ENCODE results near the gene SGSM1. TPM values are rescaled to one million over a fixed set of nuclear protein-coding genes. Genes with fewer than 3 reads are reported as not detected.
"Not testable (repeated sequence)": the region's sequence is repeated elsewhere in the genome, so short reads cannot be mapped to it uniquely, and the experiment has no call there.

SGSM1 gene
- total RNA-seq, 1 experiment from 2014 or later, result 0.29 TPM

- DNase-seq (peak; percentile 12), ATAC-seq (no peak)
- ChIA-PET CTCF (no interaction called here), POLR2A (ENCODE audit: unreplicated experiment) (no interaction called here)
- intact Hi-C loops (cut with micrococcal nuclease), result no loop called here
- BruUV-seq (replicated peaks), result no TSS peak
- Histone ChIP-seq H3K4me3 (ENCODE audit: low read length) (no peak overlapping the region), H3K4me2 (ENCODE audit: low read length) (no peak overlapping the region), H3F3A (ENCODE audit: low read length, unreplicated experiment) (no peaks in the 10 kb centered on the region), H3K27me3 (ENCODE audit: low read length) (no peaks in the 10 kb centered on the region), H3K9ac (ENCODE audit: low read length) (no peak overlapping the region), H3K4me1 (ENCODE audit: insufficient read depth, low read length) (no peaks in the 10 kb centered on the region), H3K36me3 (ENCODE audit: low read depth, low read length) (no peaks in the 10 kb centered on the region), H3K27ac (ENCODE audit: low read length) (no peak overlapping the region), H4K20me1 (ENCODE audit: low read length) (no peaks in the 10 kb centered on the region), H3K9me3 (ENCODE audit: low read length) (no peaks in the 10 kb centered on the region), H3K79me2 (ENCODE audit: low read length) (no peaks in the 10 kb centered on the region), H2AFZ (ENCODE audit: low read length) (no peak overlapping the region), H3K9me2 (replicated peaks; ENCODE audit: low read length) (no peaks in the 10 kb centered on the region)
- peak; percentile 39; the same call in 1 of the 2 replicates for TF ChIP-seq CTCF (conservative IDR thresholded peaks at IDR 0.05; ENCODE audit: low read depth, low read length)
- no peak for TF ChIP-seq EZH2 (IDR thresholded peaks at IDR 0.05; ENCODE audit: low read length, unreplicated experiment)
- TF ChIP-seq EZH2phosphoT487 (IDR thresholded peaks at IDR 0.05; ENCODE audit: borderline replicate concordance, low read length), result no peak
Measured at GRCh38 chr22:24834845-24835570, 29.0 kb downstream of the SGSM1 start.

DNA sequence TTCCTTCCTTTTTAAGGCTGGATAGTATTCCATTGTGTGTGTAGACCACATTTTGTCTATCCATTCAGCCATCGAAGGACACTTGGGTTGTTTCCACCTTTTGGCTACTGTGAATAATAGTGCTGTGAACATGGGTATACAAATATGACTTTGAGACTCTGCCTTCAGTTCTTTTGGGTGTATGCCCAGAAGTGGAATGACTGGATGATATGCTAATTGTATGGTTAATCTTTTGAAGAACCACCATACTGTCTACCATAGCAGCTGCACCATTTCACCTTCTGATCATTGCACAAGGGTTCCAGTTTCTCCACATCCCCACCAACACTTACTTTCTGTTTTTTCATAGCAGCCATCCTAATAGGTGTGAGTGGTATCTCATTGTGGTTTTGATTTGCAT, 30.3 kb downstream of the SGSM1 start:
- ATAC-seq (no peak), DNase-seq (no peak)
- Histone ChIP-seq H3K4me1 (ENCODE audit: insufficient read depth, low read length) (no peaks in the 10 kb centered on the region), H3K79me2 (ENCODE audit: low read length) (no peaks in the 10 kb centered on the region), H4K20me1 (ENCODE audit: low read length) (no peaks in the 10 kb centered on the region), H3K27me3 (ENCODE audit: low read length) (no peaks in the 10 kb centered on the region), H3K9me3 (ENCODE audit: low read length) (no peaks in the 10 kb centered on the region), H3K9me2 (replicated peaks; ENCODE audit: low read length) (no peaks in the 10 kb centered on the region), H3K36me3 (ENCODE audit: low read depth, low read length) (no peaks in the 10 kb centered on the region), H2AFZ (ENCODE audit: low read length) (no peak overlapping the region), H3K4me3 (ENCODE audit: low read length) (no peak overlapping the region), H3K4me2 (ENCODE audit: low read length) (no peak overlapping the region), H3K27ac (ENCODE audit: low read length) (no peak overlapping the region), H3K9ac (ENCODE audit: low read length) (no peak overlapping the region), H3F3A (ENCODE audit: low read length, unreplicated experiment) (no peaks in the 10 kb centered on the region)
- intact Hi-C loops (cut with micrococcal nuclease), result no loop called here
- no peak for TF ChIP-seq EZH2 (IDR thresholded peaks at IDR 0.05; ENCODE audit: low read length, unreplicated experiment)
- TF ChIP-seq EZH2phosphoT487 (IDR thresholded peaks at IDR 0.05; ENCODE audit: borderline replicate concordance, low read length), result no peak
- TF ChIP-seq CTCF (conservative IDR thresholded peaks at IDR 0.05; ENCODE audit: low read depth, low read length), result no peak
- CTCF ChIA-PET, result no interaction called here
- POLR2A ChIA-PET (ENCODE audit: unreplicated experiment), result no interaction called here
- BruUV-seq (replicated peaks), result no TSS peak

- H3K79me2 ChIP-seq (ENCODE audit: low read length); H3K27me3 ChIP-seq (ENCODE audit: low read length); H3K36me3 ChIP-seq (ENCODE audit: low read depth, low read length); H3K9ac ChIP-seq (ENCODE audit: low read length); H3K27ac ChIP-seq (ENCODE audit: low read length); H3K9me2 ChIP-seq (replicated peaks; ENCODE audit: low read length); H3K4me2 ChIP-seq (ENCODE audit: low read length); H3K4me1 ChIP-seq (ENCODE audit: insufficient read depth, low read length); BruUV-seq (replicated peaks); H4K20me1 ChIP-seq (ENCODE audit: low read length); CTCF ChIA-PET; H3F3A ChIP-seq (ENCODE audit: low read length, unreplicated experiment); H3K9me3 ChIP-seq (ENCODE audit: low read length); ATAC-seq; H2AFZ ChIP-seq (ENCODE audit: low read length); POLR2A ChIA-PET (ENCODE audit: unreplicated experiment); H3K4me3 ChIP-seq (ENCODE audit: low read length): not testable (repeated sequence)
- intact Hi-C loops (cut with micrococcal nuclease), result loop anchor here (1.0 kb wide), 1 partner anchor 69 kb away; no protein-coding TSS in a partner anchor
- DNase-seq, result peak; percentile 14
Measured at GRCh38 chr22:24837517-24837916, 31.5 kb downstream of the SGSM1 start.
